ENCODE results near the gene PTPRG. TPM values are rescaled to one million over a fixed set of nuclear protein-coding genes. Genes with fewer than 3 reads are reported as not detected.

The PTPRG gene
- total RNA-seq, 1 experiment from 2014 or later, result 69.3 TPM

GRCh38 chr3:61937477-61937876 lies 376.1 kb downstream of the PTPRG start:
- H3K4me1 Mint-ChIP-seq, result peaks cover 42 to 45% of the 10 kb centered on the region in 2 experiments
- H3K18ac ChIP-seq (ENCODE audit: insufficient read length, low read depth, low read length), result no peak overlapping the region
- no peak overlapping the region for H4K5ac ChIP-seq (ENCODE audit: insufficient read length, low read depth, low read length)
- H3K27me3 Mint-ChIP-seq (ENCODE audit: low read depth), result no peaks in the 10 kb centered on the region
- peaks cover 15 to 23% (median 23%) of the 10 kb centered on the region in 3 experiments for H3K36me3 Mint-ChIP-seq (ENCODE audit: insufficient read depth in 1 of 3, low read depth in 3 of 3)
- no peak overlapping the region for H2BK20ac ChIP-seq (ENCODE audit: low read depth, low read length, poor library complexity, severe bottlenecking)
- H2AFZ ChIP-seq (ENCODE audit: low read length), result no peak overlapping the region
- DNase-seq, result no peak
- H2BK120ac ChIP-seq (ENCODE audit: low read depth, low read length, poor library complexity, severe bottlenecking), result no peak overlapping the region
- no peak overlapping the region for H3K27ac Mint-ChIP-seq
- no peak overlapping the region for H3K23ac ChIP-seq (ENCODE audit: insufficient read length, low read depth, low read length)
- H3K27ac ChIP-seq (ENCODE audit: insufficient read length, low read depth, low read length), result no peak overlapping the region
- H3K14ac ChIP-seq (ENCODE audit: insufficient read depth, low read length), result no peak overlapping the region
- H3K4me1 ChIP-seq (ENCODE audit: insufficient read depth, low read length), result peaks cover 6% of the 10 kb centered on the region
- H3K23me2 ChIP-seq (ENCODE audit: insufficient read length, low read depth, low read length, poor library complexity, severe bottlenecking), result no peaks in the 10 kb centered on the region
- H4K20me1 ChIP-seq (ENCODE audit: control insufficient read depth, insufficient read depth, insufficient read length), result no peaks in the 10 kb centered on the region
- peaks cover 3 to 13% of the 10 kb centered on the region in 2 experiments; a peak in 4 of 5 replicates for H3K9me3 Mint-ChIP-seq
- H3K56ac ChIP-seq (ENCODE audit: insufficient read length, low read depth, low read length), result no peak overlapping the region
- H3K9ac ChIP-seq (ENCODE audit: extremely low read depth, insufficient read length, low read length), result no peak overlapping the region
- no peak overlapping the region for H2AK5ac ChIP-seq (ENCODE audit: insufficient read length, low read length)
- no peak overlapping the region for H2BK15ac ChIP-seq (ENCODE audit: low read depth, low read length)
- H3K4me3 Mint-ChIP-seq, result no peak overlapping the region
- WGBS (ENCODE audit: extremely low coverage, insufficient read length, low lambda C conversion rate), result no CpG with 5 or more reads among the region's 3 CpGs
- H3T11ph ChIP-seq (ENCODE audit: low read length), result no peak overlapping the region
- H4K8ac ChIP-seq (replicated peaks; ENCODE audit: insufficient read length, low read depth, low read length), result no peak overlapping the region
- no peaks in the 10 kb centered on the region for H3K9me3 ChIP-seq (ENCODE audit: control insufficient read depth, low read depth, low read length)
- H3K27me3 ChIP-seq (ENCODE audit: insufficient read depth, low read length), result no peaks in the 10 kb centered on the region
- TF ChIP-seq CTCF (conservative IDR thresholded peaks at IDR 0.05), result no peak
- H2BK12ac ChIP-seq (ENCODE audit: insufficient read length, low read depth, low read length), result no peak overlapping the region
- peaks cover 5% of the 10 kb centered on the region for H3K79me1 ChIP-seq (ENCODE audit: insufficient read depth, low read depth, low read length, poor library complexity, severe bottlenecking)
- no peak overlapping the region for H3K4me2 ChIP-seq (ENCODE audit: insufficient read depth, insufficient read length, low read length)
- H2BK5ac ChIP-seq (ENCODE audit: insufficient read length, low read length), result no peak overlapping the region
- H3K79me2 ChIP-seq (ENCODE audit: insufficient read depth, low read length), result peaks cover 12% of the 10 kb centered on the region; the same call in 1 of the 2 replicates
- no peak overlapping the region for H3K4ac ChIP-seq (ENCODE audit: low read depth, low read length)
- no peak overlapping the region for H4K91ac ChIP-seq (ENCODE audit: insufficient read length, low read depth, low read length)
